WI38 (cell line): ENCODE data around the gene GPR68.
"Not testable (repeated sequence)": the region's sequence is repeated elsewhere in the genome, so short reads cannot be mapped to it uniquely, and the experiment has no call there.

Experiments used
- H3K4me3 ChIP-seq: 2 replicates; pipeline ENCODE4 v1.5.1; 2011; ENCODE audit warnings: low read depth, mild to moderate bottlenecking, control low read depth, low read length
- TF ChIP-seq, protein P1 (sequence below): IDR thresholded peaks from 2 replicates; pipeline ENCODE4 v1.5.1; 2012; ENCODE audit warnings: low read depth, mild to moderate bottlenecking, control low read depth, low read length

GPR68 gene

DNA sequence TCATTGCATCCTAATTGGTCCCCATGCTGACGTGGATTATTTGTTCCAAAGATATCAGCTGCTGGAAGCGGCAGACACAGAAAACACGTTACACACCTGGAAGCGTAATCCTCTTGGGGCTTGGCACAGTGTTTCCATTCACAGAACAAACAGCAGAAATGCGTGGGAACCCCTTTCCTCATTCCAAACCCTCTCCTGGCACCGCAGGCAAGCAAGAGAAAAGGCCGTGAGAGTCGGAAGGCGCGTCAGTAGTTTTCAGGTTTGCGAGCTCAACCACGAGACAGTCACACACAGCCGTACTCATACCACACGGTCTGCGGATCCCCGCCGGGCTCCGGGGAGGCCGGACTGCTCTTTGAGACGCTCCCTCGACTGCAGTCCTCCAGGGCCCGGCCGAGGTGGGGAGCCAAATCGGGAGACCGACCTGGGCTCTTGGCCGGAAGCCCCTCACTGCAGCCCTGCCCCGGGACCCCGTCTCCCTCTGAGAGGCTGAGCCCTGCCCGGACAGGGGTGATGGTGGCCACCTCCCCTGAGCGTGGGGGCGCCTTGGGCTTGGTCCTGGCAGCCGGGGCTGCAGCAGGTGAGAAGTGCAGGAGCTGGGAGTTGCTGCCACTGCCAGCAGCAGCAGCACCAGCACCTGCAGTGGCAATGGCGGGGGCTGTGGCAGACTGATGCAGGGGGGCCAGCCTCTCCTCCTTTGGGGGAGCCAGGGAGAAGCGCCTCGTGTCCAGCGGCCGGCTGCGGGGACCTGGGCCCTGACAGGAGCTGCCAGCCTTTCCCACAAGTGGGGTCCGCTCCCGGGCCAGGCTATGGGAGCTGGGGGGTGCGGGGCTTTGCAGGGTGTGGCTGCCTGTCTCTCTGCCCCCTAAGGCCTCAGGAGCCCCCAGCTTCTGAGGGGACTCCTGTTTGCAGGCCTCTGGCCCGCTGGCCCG is 28.1 kb upstream of the GPR68 start:
- TF ChIP-seq, protein P1, sequence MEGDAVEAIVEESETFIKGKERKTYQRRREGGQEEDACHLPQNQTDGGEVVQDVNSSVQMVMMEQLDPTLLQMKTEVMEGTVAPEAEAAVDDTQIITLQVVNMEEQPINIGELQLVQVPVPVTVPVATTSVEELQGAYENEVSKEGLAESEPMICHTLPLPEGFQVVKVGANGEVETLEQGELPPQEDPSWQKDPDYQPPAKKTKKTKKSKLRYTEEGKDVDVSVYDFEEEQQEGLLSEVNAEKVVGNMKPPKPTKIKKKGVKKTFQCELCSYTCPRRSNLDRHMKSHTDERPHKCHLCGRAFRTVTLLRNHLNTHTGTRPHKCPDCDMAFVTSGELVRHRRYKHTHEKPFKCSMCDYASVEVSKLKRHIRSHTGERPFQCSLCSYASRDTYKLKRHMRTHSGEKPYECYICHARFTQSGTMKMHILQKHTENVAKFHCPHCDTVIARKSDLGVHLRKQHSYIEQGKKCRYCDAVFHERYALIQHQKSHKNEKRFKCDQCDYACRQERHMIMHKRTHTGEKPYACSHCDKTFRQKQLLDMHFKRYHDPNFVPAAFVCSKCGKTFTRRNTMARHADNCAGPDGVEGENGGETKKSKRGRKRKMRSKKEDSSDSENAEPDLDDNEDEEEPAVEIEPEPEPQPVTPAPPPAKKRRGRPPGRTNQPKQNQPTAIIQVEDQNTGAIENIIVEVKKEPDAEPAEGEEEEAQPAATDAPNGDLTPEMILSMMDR: no peak
- no peak overlapping the region for H3K4me3 ChIP-seq

DNA sequence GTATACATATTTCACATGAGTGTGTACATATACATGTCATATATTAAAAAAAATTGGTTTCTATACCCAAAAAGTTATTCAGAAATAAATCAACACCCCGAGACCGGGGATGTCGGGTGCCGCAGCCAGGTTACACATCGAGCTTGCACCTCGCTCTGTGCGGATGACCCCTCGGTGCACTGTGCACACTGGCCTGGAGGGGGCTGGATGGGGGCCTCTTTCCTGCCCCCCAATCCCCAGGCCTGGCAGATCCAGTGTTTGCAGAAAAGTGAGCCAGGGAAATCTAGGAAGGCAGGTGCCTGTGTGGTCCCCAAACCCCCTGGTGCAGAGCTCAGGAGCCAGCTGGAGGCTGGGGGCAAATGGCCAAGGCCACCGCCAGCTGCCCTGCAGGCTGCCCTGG is 27.1 kb upstream of the GPR68 start:
- no peak overlapping the region for H3K4me3 ChIP-seq
- TF ChIP-seq, protein P1: no peak

DNA sequence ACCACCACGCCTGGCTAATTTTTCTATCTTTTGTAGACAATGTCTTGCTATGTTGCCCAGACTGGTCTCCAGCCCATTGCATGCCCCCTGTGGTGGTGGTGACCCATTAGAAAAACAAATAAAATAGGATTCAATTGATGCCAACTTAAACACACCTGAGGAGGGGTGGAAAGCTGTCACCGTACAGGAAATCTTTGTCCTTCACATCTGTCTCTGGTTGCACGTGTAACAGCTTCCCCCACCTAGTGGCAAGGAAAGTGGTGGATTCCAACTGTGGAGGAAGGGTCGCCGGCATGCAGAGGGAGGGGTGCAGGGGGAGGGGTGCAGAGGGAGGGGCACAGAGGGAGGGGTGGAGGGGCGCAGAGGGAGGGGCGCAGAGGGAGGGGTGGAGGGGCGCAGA is 26.1 kb upstream of the GPR68 start:
- no peak overlapping the region for H3K4me3 ChIP-seq
- TF ChIP-seq, protein P1: no peak

DNA sequence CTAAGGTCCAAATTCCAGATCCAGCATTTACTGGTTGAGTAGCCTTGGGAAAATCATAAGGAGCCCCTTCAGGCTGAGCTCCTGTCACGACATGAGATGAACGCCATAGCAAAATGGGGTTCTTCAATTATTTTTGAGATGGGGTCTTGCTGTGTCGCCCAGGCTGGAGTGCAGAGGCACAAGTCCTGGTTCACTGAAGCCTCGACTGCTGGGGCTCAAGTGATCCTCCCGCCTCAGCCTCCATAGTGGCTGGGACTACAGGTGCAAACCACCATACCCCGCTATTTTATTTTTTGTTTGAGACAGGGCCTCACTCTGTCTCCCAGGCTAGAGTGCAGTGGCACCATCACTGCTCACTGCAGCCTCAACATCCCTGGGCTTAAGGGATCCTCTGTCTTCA is 25.7 kb upstream of the GPR68 start:
- no peak overlapping the region for H3K4me3 ChIP-seq
- TF ChIP-seq, protein P1: no peak

DNA sequence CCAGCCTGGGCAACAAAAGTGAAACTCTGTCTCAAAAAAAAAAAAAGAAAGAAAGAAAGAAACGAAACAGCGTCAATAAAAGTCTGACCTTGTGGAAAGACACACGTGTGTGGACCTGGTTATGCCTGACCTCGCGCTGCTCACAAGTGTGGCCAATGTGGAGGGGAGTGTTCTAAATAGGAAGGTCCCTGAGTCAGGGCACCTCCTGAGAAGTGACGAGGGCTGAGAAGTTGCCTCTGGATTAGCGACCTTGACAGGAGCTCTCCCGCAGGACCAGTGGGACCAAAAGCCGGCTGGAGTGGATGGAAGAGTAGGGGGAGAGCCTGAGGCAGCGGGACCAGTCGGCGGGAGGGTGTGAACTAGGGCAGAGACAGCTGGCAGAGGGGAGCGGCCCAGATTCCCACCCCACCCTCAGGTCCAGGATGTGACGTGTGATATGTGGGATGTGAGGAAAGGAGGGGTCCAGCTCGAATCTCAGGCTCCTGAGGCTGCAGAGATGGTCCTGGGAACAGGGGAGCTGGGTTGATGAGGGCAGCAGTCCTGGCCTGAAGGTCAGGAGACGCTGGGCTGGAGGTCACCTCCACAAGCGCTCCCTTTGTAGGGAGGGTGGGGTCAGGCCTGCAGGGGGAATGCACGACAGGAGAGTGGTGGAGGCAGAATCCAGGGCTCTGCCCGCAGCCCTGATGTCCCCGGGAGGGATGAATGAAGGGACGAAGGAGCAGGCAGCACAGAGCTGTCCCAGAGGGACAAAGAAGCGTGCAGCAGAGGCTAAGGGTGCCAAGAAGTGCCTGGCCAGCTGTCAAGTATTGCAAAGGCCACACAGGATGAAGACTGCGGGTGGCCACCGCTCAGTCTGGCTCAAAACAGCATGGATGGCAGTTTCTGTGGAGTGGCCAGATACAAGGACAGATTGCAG is 24.8 kb upstream of the GPR68 start:
- no peak overlapping the region for H3K4me3 ChIP-seq
- TF ChIP-seq, protein P1: no peak

DNA sequence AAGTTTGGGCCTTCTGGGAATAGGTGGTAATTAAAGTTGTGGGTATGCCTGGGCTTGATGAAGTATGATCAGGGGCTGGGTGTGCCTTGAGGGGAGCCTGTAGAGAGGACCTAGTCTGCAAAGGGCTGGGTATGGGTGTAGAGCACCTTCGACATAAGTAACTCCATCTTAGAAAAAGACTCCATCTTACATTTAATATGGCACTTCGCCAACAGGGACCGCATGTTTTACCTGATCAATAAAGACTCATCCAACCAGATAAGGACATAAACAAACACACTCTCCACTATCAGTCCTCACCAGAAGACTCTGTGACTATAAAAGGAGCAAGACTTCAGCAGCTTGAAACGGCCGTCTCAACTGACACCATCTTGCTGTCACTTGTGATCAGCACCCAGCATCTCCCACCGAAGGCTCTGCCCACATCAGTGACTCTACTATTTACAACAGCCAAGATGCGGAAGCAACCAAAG is 23.5 kb upstream of the GPR68 start:
- H3K4me3 ChIP-seq: no peak overlapping the region
- TF ChIP-seq, protein P1: no peak

DNA sequence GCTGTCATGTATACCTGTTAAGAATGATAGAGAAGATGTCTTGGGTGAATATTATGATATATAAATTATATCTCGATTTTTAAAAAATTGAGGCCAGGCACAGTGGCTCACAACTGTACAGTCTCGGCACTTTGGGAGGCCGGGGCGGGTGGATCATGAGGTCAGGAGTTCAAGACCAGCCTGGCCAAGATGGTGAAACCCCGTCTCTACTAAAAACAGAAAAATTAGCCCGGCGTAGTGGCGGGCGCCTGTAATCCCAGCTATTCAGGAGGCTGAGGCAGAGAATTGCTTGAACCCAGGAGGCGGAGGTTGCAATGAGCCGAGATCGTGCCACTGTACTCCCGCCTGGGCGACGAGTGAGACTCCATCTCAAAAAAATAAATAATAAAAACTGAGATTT is 21.8 kb upstream of the GPR68 start:
- H3K4me3 ChIP-seq: not testable (repeated sequence)
